HG03575 (cell line): ENCODE data around the gene CD63.

Source experiments
- ATAC-seq: cut with Tn5 transposase; IDR thresholded peaks from one replicate; pipeline ENCODE4 v1.9.1; 2021; ENCODE audit not compliant: unreplicated experiment, insufficient number of reproducible peaks, low FRiP score; ENCODE audit errors: extremely low read depth

The CD63 gene

DNA sequence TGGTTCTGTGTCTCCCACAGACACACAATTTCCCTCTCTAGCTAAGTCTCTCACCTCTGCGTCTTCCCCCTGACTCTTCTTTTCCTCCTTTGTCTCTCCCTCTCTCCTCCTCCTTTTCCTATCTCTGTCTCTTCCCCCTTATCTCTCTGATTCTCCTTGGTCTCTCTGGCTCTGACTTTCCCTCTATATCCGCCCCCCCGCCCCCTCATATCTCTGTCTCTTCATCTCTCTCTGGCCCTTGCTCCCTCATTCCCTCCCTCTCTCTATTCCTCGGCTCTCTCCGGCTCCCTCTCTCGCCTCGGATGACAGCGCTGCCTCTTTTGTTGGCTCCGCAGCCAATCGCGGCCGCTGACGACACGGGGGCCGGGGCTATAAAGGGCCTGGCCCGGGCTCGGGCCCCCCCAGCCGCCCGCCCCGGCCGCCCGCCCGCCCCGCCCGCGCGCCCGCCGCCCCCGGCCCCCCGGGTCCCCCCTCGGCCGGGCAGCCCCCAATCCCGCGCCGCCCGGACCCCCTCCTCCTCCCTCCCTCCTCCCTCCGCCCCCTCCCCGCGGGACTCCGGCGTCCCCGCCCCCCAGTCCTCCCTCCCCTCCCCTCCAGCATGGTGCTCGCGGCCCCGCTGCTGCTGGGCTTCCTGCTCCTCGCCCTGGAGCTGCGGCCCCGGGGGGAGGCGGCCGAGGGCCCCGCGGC lies 14.1 kb upstream of the CD63 start, which contains the start of gene GDF11:
Gene GDF11 (plus strand): TSS at position 404 of the 687 bp plus-strand sequence. CDS start 195 bp downstream, at position 599.
- no peak for ATAC-seq

DNA sequence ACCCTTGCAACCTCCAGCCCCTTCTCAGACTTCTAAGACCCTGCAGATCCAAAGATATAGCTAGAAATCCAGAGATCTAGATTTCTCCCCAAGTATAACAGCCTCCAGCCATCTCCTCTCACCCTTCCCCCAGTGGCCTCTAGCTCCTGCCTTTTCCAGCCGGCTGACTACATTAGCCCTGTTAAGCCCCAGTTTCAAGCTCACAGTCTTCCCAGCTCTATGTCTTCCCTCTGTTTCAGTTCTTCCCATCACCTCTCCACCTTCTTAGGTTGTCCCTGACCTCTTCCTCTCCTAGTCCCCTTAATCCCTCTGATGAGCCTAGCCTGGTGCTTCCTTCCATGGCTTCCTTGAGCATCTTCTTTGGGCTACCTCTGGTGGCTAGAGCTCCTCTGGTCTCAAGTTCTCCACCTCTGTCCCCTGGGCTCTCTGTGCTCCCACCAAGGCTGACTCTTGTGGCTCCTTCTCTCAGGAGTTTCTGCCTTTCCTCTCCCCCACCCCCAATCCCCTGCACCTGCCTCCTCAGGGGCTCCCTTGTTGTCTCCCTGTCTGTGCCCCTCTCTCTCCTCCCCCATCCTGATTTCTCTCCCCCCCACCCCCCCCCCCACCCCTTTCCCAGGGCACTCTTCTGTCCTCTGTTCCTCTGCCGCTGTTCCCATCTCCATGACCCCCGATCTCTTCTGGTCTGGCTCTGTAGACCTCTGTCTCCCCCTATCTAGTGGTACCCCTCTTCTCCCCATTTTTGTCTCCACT lies 13.3 kb upstream of the CD63 start:
- no peak for ATAC-seq

DNA sequence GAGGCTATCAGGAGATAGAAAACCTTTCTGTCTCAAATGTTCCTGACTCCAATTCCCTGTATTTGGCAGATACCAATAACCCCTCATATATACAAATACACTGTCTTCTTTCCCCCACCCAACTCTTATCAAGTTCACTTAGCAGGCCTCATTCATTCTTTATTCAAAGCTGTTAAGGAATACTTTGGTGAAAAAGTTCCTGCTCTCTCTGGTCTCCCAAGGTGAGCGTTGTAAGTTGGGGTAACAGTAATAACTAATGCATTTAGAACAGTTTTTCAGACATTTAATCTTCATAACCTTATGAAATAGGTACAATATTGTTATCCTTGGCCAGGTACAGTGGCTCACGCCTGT lies 10.2 kb upstream of the CD63 start:
- no peak for ATAC-seq

DNA sequence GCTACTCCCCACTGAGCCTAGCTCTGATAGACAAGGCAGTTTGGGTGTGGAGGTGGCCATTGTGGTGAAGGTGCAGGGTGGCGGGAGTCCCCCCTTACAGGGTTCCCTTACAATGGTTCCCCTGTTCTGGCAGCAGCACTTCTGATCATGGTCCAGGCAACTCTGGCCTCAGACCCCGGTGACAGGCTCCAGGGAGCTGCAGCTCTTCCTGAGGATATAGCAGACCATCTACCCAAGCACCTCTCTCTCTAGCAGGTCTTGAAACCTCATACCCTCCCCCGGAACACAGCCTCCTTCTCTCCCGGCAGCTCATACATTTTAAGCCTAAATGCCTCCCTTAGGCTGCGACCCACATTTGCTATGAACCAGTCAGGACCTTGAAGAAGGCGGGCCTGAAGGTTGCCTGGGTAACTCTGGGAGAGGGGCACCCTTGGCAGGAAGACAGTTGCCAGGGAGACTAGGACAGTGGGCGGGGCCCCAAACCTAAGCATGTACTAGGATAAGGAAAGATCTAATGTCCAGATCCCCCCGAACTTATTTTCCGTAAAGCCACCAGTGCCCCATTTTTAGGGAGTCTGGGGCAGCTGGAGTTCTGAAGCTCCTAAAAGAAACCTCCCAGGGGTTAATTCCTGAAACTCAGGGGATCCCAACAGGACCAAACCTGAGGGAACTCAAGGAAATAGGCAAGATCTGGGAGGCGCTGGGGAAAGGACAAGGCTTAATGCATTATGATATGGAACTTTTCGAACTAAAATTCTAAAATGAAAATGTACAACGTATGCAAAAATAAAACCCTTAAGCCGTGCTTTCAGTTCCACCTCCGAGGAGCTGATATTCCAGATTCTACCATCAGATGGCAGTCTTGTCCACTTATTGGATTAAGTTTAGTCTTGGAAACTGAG lies 9.6 kb upstream of the CD63 start:
- ATAC-seq: peak; percentile 62

DNA sequence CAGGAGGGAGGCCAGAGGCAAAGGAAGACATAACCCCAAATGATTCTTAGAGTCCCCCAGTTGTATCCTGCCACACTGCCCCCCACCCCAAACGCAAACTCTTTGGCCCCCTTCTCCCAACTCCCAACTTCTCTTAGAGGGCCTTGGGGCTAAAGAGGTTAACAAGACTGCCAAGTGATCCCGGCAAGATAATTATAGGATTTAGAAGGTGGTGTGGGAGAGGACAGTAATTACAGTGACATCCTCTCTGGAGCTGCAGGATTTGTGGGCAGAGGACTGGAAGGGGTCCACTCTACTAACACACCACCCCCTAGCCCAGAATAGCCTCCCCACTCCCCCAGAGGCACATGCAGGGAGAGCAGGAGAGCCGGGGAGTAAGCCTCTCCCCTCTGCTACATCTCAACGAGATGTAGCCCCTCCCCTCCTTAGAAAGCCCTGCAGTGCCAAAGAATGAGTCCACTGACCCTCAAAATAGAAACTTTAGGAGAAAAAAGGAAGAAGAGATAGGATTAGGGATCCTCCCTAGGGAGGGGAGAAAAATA lies 8.8 kb upstream of the CD63 start:
- ATAC-seq: no peak

DNA sequence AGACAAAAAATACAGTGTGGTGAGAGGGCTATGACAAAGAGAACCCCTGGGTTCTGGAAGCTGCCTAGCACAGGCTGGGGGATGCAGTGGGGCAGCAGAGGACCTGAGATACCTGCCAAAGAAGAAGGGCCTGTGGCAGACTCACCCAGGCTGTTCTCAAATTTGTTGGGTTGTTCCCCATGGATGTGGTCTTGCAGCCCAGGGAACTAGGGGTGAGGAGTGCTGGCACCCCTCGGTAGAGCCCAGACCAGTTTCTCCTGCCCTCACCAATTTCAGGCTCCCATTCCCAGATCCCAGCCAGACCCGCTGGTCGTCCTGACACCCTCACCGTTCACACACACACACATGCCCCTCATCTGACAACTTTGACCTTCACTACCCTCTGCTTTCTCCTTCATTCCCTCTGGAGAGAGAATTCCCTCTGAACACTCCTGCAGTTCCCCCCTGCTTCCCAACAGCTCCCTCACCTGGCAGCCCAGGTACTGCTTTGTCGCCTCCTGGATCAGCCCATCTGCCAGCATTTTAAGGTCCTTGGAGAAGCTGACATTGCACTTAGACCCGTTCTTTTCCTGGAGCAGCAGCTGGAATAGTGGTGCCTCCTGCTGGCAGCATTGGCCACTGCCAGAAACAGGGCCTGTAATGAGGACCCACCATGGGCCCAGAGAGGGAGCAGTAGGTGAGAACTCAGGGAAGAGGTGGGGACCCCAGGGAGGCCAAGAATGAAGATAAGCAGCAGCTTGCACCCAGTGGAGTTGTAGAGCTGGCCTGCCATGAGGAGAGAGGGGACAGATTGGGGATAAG lies 8.2 kb upstream of the CD63 start:
- ATAC-seq: no peak

DNA sequence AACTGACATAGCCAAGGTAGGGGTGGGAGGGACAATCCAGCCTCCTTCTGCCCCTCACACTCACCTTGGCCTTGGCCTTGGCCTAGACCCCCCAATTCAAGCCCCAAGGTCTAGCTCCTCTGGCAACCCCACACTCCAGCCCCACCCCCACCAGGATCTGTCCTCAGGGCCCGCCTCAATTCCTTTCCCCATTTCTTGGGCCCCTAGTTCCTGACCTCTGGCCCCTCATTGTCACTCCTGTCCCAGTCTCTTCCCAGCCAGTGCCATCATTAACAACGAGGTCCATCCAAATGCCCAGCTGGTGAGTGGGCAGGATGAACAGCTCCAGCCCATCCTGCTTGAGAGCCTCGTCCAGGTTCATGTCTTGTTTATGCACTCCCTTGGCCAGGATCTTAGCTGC lies 7.3 kb upstream of the CD63 start:
- ATAC-seq: no peak

DNA sequence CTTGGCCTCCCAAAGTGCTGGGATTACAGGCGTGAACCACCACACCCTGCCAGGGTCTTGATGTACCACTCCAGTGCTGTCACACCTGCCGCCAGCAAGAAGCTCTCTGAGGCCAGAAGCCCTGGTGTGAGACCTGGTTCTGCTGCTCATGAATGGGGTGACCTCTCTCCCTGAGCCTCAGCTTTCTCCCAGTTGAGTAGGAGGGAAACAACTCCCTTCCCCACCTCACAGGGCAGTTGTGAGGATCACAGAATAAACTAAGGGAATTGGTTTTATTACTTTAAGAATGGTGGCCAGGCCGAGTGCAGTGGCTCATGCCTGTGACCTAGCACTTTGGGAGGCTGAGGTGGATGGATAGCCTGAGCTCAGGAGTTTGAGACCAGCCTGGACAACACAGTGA lies 5.8 kb upstream of the CD63 start:
- ATAC-seq: no peak

DNA sequence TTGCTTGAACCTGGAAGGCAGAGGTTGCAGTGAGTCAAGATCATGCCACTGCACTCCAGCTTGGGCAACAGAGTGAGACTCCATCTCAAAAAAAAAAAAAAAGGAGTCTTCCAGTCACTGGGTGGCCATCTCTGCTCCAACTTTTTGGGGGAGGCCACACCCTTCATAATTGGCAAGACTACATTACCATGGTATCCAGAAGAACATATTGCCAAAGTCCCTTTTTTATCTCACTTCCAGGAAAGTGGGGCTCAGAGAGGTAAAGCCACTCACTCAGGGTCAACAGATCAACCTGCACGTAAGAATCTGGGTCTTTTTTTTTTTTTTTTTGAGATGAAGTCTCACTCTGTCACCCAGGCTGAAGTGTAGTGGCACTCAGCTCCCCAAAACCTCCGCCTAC lies 5.0 kb upstream of the CD63 start:
- no peak for ATAC-seq

DNA sequence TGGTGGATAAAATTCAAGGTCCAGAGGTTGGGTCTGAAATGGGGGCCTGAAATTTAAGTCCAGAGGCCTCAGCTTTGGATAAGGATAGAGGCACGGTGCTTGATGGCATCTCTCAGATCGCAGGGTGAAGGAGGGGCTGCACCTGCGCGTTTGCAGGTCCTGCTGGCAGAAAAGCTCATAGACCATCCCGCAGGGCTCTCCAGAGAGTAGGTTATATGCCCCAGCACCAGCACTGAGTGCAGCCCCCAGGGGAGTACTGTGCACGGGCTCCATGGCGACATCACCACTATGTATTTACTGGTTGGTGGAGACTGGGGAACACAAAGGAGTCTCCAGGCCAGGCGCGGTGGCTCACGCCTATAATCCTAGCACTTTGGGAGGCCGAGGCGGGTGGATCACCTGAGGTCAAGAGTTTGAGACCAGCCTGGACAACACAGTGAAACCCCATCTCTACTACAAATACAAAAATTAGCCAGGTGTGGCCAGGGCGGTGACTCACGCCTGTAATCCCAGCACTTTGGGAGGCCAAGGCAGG lies 4.3 kb upstream of the CD63 start:
- ATAC-seq: no peak

DNA sequence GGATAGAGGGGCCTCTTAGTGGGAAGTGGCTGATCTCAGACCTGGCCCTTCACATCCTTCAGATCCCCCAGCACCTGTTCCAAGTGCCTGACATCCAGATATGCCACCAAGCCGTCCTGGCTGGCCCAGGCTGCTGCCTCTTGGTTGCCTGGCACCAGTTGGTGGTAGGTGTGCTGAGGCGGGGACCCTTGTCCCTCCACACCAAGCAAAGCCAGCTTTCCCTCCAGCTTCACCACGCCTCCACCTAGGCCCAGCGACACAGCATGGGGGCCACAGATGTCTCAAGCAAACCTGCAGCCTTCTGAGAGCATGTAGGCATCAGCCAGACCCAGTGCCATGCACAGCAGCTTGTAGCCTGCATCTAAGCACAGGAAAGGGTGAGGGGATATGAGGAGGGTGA lies 3.5 kb upstream of the CD63 start:
- no peak for ATAC-seq

DNA sequence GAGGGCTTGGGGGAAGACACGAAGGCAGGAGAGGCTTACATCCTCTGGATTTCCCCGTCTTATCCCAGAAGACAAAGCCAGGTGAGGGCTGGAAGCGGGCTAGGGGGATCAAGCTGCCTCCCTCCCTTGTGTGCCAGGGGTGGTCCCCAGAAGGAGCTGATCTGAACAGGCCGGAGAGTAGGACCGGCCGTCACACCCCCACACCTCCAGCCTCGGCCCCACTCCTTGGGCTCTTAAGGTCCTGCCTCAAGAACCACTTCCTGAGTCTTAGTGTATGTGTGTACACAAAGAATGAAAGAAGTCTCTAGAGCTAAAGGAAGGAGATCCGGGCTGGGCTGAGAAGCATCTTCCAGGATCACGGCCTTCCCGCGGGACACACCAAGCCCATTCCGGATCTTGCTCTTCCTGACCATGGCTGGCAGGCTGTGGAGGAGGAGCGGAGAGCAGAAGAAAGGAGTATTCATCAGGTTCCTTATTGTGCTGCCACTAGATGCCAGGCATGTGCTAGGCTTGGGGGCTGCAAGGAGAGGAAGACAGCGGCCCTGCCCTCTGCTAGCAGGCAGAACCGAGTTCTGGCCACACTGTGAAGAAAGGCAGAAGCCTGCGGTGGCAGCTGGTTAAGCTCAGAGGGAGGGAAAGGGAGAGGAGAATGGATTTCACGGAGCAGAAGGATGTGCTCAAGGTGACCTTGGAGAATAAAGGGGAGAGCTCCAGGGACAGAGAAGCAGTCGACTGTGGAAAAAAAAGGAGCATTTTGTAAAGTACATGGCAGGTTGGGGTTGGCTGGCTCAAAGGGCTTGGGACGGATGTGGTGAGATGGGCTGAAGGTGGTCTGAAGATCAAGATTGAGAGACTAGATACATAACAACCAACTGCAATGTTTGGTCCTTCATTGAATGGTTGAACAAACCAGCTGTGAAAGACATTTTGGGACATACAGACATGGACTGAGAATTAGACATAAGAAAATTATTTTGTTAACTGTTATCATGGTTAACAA lies 1.3 kb upstream of the CD63 start:
- ATAC-seq: no peak

DNA sequence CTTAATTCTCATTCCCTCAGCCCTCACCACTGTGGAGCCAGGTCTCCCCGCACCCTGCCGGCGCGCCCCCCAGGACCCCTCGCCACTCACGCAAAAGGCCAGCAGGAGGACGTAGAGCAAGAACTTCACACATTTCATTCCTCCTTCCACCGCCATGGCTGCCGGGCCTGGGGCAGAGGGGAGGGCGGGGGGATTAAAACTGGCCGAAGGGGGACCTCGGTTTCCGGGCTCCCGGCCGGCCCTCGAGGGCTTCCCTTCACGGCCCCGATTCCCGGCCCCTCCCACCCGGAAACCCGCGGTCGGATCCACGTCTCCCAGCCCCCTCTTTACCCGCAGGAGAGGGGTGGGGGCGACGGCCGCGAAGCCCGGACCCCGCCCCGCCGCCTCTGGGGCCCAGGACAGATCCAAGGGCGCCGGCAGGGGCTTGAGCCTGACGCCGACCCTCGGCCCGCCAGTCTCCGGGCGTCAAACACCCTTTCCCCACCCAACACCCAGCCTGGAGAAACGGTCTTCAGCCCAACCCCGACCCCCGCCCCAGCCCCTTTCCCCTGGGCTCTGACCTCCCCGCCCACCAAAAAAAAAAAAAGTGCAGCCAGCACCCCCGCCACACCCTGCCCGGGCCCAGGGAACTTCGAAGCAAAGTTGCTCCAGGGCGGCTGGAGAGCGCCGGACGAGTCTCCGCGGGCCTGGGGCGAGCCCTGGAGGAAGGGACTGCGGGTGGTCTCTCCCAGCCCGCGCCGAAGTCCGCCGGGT lies 447 bp downstream of the CD63 start:
- no peak for ATAC-seq

DNA sequence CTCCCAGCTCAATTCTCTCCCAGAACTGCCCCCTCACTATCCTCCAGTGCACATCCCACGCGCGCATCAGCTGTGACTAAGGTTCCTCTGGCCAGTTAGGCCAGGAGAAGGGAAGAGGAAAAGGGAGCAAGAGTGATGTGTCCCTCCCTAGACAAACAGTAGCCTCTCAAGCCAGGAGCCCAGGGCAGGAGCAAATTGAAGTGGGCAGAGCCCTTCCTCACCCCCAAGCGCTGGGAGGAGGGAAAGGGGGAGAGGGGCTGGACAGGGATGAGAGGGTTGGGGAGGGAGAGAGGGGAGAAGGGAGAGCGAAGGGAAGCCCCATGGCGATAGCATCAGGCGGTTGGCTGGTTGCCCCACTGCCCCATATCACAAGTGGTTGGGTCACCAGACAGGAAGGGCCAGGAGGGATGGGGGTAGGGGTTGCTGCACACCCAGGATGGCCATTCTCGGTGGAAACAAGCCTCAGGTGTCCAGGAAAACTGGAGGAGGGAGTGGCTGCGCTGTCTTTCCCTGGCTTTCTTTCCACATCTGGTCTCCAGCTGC lies 1.1 kb downstream of the CD63 start:
- no peak for ATAC-seq

DNA sequence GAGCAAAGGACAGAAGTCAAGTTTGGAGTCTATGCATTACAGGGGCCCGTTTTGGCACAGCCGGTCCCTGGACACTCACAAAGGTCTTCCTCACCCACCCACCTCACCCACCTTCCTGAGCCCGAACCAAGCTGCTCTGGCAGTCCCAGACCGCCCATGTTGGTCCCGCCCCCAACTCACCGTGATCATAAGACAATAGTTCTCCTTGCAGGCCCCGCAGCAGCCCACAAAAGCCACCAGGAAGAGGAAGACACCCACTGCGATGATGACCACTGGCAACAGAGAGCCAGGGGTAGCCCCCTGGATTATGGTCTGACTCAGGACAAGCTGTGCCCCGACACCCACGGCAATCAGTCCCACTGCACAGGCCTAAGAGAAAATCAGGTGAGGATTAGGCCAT lies 1.8 kb downstream of the CD63 start:
- no peak for ATAC-seq

DNA sequence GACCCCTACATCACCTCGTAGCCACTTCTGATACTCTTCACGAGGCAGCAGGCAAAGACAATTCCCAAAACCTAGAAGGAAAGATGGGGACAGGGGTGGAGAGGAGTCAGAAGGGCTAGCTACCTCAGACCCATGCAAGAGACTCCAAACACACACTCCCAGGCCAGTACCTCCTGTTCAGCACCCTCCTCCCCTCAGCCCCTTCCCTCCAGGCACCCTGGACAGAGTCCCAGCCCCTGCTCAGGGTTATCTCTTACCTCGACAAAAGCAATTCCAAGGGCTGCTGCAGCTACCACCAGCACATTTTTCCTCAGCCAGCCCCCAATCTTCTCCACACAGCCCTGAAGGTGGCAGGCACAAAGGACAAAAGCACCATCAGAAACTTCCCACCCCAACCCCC lies 3.3 kb downstream of the CD63 start:
- ATAC-seq: no peak

DNA sequence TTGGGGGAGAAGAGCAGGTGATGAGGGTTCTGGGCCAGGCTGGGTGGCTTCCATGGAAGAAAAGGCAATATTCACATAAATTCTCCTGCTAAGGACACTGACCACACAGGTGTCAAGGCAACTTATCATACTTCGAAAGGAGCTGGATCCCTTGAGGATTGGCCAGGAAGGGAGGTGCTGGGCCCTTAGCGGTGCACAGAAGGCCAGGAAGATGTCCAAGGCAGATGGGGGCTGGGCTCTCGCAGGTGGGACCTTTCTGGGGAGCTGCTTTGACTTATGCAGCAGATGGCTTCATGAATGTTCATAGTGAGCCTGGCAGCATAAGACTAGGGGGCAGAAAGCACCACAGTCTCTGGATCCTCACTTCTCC lies 3.9 kb downstream of the CD63 start:
- ATAC-seq: no peak
